Esophagus mucosa (tissue), 1 donor: ENCODE results near the gene PPP1R12C. TPM values are rescaled to one million over a fixed set of nuclear protein-coding genes. Genes with fewer than 3 reads are reported as not detected.
"Not testable (repeated sequence)": the region's sequence is repeated elsewhere in the genome, so short reads cannot be mapped to it uniquely, and the experiment has no call there.

Experiments used
- ATAC-seq: fragments of 200-7000 bp; cut with Tn5 transposase; one replicate; pipeline ENCODE4 v1.9.1; 2020
- total RNA-seq: library from RNA; stranded (reverse); gene quantifications from one replicate; pipeline ENCODE4 v1.2.4, GENCODE V29; 2023
- donor health status: DM: yes; HTN: yes; CAD: no.

PPP1R12C gene
- total RNA-seq: 33.3 TPM

DNA sequence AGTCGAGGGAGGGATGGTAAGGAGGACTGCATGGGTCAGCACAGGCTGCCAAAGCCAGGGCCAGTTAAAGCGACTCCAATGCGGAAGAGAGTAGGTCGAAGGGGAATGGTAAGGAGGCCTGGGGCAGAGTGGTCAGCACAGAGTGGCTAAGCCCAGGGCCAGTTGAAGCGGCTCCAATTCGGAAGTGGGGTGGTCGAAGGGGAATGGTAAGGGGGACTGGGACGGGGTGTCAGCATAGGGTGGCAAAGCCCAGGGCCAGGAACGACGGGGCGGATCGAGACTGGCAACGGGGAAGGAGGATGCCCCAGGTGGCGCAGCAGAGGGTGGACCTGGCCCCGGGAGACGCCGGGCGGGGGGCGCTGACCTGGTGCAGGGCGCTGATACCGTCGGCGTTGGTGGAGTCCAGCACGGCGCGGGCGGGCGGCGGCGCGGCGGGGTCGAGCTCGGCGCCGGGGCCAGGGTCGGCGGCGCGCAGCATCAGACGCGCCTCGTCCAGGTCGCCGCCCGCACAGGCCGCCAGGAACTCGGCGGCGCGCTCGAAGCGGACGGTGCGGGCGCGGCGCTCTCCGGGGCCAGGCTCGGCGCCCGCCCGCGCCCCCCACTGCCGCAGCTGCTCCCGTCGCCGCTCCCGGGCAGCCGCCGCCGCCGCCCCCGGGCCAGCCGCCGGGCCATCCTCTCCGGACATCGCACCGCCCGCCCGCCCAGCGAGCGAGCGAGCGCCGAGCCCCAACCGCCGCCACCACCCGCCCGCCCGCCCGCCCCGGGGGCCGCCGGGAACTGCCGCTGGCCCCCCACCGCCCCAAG, at the start of gene PPP1R12C:
PPP1R12C (minus strand) TSS at position 779 of the 804 bp plus-strand sequence; CDS start at position 685, 94 bp downstream.
- ATAC-seq: peak; percentile 13

GRCh38 chr19:55166530-55167268, 49.3 kb upstream of the PPP1R12C start, which contains the start of gene DNAAF3:
Gene DNAAF3, minus strand, starts transcription at chr19:55166613. Its CDS starts 200 bp downstream, at chr19:55166413.
- ATAC-seq: peak; percentile 99

DNA sequence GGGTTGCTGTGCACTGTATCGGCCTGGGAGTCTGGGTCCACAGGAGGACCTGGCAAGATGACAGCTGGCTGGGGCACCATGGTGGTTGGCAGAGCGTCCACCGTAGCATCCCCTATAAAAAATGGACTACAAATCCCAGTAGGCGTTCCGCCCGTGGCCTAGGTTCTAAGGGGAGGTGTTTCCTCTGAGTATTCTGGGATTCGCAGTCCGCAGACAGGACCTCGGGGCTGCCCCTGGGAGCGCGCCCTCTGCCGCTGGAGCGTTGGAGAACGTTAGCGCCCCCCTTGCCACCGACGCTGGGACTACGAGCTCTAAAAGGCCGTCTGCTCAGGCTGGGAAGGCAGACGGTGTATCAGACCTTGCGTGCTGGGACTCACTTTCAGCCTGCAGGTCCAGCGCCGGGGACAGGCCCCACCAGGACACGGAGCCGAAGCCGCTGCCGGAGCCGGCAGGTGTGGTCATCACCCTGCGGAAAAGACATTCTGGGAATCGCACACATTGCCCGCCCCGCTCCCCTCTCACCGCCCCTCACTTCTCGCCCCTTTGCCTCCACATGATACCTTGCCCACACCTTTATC, 48.6 kb upstream of the PPP1R12C start:
- peak; percentile 62 for ATAC-seq

- ATAC-seq: no peak
These were observed 44.3 kb upstream of the PPP1R12C start for GRCh38 chr19:55161571-55162322.

GRCh38 chr19:55160986-55161365, 43.5 kb upstream of the PPP1R12C start:
- no peak for ATAC-seq

DNA sequence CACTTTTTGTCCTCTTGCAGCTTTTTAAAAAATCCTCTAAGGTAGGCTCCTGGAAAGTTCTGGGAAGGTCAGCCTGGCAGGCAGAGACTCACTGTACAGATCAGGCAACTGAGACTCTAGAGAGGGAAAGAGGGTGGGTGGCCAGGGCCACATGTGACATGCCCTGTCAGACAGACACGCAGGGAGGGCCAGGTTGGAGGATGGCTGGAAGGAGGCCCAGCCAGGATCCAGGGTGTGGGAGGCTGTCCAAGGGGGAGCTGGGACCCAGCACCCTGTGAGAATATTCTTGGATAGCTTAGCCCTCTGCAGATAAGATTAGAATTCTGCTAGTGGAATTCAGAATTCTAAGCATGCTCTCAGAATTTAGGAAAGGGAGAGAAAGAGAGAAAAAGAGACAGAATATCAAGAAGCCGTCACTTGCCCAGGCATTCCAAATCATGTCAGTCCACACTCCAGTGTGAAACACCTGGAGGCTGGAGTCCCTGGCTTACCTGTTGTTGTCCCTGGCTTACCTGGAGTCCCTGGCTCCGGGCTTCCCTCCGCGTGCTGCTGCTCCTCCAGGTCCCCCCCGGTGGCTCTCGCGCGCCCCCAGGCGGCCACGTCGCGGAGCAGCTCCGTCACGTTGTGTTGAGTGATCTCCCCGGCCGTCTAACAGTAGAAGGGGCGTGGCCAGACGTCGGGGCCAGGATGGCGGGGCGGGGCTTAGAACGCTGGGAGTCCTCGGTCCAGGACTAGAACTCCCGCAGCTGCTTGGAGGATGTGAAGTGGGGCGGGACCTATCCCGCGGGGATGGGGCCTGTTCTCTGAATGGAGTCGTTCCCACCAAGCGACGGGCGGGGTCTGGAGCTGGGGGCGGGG, 42.9 kb upstream of the PPP1R12C start:
- ATAC-seq: peak; percentile 87

- ATAC-seq: peak; percentile 38
These were observed 41.7 kb upstream of the PPP1R12C start for GRCh38 chr19:55158848-55159749.

DNA sequence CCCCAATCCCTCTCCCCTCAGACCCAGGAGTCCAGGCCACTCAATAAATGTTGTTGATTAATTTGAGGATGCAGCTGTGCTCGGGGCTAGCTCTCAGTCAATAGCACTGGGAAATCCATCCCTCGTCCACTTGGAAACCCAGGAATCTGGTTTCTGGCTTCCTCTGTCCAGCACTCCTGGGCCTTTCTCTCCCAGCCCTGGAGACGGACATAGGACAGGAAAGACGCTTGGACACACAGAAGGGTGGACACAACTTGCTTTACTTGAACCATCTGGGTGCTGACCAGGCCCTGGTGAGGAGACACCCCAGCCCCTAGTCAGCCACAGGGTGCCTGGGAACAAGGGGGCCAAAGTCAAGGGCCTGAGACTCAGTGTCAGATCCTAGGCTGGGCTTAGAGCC, 41.0 kb upstream of the PPP1R12C start:
- ATAC-seq: no peak

GRCh38 chr19:55157064-55157908, 39.8 kb upstream of the PPP1R12C start, which contains the start of gene TNNI3:
Gene TNNI3, minus strand, starts transcription at chr19:55157732. Its CDS starts 143 bp downstream, at chr19:55157589.
- no peak for ATAC-seq

DNA sequence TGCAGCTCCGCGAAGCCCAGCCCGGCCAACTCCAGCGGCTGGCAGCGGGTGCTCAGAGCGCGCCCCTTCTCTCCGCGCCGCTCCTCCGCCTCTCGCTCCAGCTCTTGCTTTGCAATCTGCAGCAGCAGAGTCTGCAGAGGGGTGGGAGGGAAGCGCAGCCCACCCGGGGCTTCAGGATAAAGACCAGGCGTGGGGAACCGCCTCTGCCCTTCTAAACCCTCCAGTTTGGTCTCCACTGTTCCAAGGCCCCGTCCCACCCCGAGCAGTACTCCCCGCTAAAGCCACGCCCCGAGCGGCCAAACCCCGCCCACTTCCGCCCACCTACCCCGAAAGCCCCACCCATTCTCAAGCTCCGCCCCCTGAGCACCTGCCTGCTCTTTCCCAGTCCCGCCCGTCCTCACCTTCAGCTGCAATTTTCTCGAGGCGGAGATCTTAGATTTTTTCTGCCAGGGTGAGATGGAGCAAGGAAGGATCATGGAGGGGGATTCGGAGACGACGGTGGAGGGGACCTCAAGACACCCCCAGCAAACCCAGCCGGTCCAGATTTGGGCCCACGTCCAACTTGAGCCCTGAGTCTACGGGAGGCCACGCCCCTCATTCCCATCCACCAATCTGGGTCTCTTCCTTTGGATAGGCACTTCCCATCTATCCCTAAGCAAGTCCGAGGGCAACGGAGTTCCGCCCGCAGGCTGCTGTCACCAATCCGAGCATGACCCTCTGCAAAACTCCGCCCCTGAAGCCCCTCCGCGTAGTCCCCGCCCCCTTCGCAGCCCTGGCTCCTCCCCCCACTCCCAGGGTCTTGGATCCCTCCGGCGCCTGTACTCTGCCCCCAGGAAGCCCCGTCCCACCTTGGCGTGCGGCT, 39.0 kb upstream of the PPP1R12C start:
- ATAC-seq: peak; percentile 30

DNA sequence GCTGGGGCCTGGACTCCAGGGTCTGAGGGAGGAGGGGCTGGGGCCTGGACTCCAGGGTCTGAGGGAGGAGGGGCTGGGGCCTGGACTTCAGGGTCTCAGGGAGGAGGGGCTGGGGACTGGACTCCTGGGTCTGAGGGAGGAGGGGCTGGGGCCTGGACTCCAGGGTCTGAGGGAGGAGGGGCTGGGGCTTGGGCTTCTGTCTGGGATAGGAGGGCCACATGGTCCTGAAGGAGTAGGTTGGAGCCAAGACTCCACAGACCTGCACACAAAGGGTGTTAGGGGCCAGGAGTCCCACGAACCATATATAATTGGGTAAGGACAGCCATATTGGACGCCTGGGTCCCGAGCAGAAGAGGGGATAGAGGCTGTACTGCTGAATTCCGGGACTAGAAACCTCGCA, 38.3 kb upstream of the PPP1R12C start:
- not testable (repeated sequence) for ATAC-seq

GRCh38 chr19:55153652-55154264, 36.3 kb upstream of the PPP1R12C start:
- no peak for ATAC-seq

GRCh38 chr19:55152017-55152416, 34.6 kb upstream of the PPP1R12C start:
- no peak for ATAC-seq

DNA sequence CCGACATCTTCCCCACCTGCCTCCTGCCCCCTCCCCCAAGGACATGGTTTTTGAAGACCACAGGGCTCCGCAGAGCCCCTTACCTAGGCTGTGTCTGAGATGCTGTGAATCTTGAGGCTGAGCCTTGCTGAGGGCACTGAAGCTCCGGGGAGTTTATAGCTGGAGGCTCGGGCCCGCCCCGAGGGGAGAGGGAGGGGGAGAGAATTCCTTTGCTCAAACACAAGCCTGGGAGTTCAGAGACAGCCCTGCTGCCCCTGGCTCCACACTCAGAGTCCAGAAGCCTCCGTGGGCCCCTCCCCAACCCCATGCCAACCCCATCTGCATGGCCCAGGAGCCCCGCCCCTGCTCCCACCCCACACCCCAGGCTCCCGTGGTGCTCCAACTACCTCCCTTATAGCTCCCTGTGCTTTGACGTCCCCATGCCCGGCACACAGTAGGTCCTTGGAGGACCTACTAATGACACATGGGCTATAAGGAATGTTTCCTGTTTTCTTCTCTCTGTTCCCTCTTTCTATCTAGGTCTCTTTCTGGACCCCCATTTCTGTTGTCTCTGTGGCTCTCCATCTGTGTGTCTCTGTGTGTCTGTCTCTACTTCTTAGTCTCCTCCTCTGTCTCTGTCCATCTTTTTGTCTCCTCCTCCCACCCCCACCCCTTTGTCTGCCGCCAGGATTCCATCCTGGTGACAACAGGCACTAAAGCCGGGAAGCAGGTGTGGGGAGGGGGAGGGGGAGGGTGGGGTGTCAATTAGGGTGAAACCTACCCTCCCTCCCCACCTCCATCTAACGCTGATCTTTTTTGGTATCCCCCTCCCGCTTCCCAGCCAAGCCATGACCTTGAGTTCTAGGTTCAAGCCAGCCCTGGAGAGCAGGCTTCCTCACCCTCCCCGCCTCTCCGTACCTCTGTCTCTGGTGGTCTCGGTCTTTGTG, 31.9 kb upstream of the PPP1R12C start, which contains the start of gene TNNT1:
TNNT1 (minus strand) TSS at position 129 of the 926 bp plus-strand sequence. CDS start 2,049 bp downstream, outside the sequence.
- ATAC-seq: no peak

DNA sequence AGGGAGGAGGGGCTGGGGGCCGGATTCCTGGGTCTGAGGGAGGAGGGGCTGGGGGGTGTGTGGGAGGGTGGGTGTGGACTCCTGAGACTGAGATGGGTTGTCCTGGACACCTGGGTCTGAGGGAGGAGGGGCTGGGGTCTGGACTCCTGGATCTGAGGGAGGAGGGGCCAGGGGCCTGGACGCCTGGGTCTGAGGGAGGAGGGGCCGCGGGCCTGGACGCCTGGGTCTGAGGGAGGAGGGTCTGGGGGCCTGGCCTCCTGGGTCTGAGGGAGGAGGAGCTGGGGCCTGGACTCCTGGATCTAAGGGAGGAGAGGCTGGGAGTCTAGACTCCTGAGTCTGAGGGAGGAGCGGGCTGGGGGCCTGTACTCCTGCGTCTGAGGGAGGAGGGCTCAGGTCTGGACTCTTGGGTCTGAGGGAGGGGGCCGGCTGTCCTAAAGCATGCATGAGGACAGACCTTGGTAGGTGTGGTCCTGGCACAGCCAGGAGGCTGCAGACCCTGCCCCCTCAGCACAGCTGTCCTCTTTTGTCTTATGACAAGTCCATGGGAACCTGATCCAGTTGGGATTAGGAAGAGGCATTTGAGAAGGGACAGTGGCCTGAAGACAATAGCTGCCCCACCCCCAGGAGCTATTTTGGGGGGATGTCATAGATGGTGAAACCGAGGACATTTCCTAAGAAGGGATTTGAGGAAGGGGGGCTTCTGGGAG, 30.3 kb upstream of the PPP1R12C start:
- ATAC-seq: no peak
